Activated CD8-positive, alpha-beta memory T cell treated with anti-CD3 and anti-CD28 coated beads, Interleukin-2, amount 50 U/mL, for 4 hours (primary cell): ENCODE results near the gene SSX1.
"Not testable (repeated sequence)": the region's sequence is repeated elsewhere in the genome, so short reads cannot be mapped to it uniquely, and the experiment has no call there.

ENCODE experiments used
- DNase-seq: peaks from one replicate; pipeline ENCODE4 v3.0.0-alpha.2; 2020

The SSX1 gene

GRCh38 chrX:48255062-48255796 is at the start of gene SSX1:
SSX1 (plus strand) TSS chrX:48255392; CDS start chrX:48257242, 1,850 bp downstream.
- not testable (repeated sequence) for DNase-seq

- not testable (repeated sequence) for DNase-seq
These were observed 40.9 kb upstream of the SSX1 start for GRCh38 chrX:48214341-48214740.

GRCh38 chrX:48224196-48224595 is 31.0 kb upstream of the SSX1 start:
- DNase-seq: not testable (repeated sequence)

GRCh38 chrX:48252945-48253344 is 2.2 kb upstream of the SSX1 start:
- DNase-seq: not testable (repeated sequence)

GRCh38 chrX:48274365-48274764 is 19.2 kb downstream of the SSX1 start:
- DNase-seq: not testable (repeated sequence)

- no peak for DNase-seq
These were observed 23.8 kb downstream of the SSX1 start for GRCh38 chrX:48278958-48279357.

- DNase-seq: not testable (repeated sequence)
These were observed 25.5 kb downstream of the SSX1 start for GRCh38 chrX:48280729-48281128.

GRCh38 chrX:48306175-48306574 is 51.0 kb downstream of the SSX1 start:
- DNase-seq: no peak

GRCh38 chrX:48313996-48314395 is 58.8 kb downstream of the SSX1 start:
- DNase-seq: not testable (repeated sequence)
